Neural crest cell (in vitro differentiated cells): ENCODE data around the gene SDF2. TPM values are rescaled to one million over a fixed set of nuclear protein-coding genes. Genes with fewer than 3 reads are reported as not detected.

Experiments used
- DNase-seq: peaks from one replicate; pipeline ENCODE4 v3.0.0; 2021; ENCODE audit warnings: low read depth, mixed read lengths, low spot score
- H3K27ac Mint-ChIP-seq: one replicate; pipeline ENCODE4 v1.8.0; 2021; ENCODE audit warnings: mild to moderate bottlenecking, mixed read lengths; ENCODE audit not compliant: unreplicated experiment
- H3K27me3 Mint-ChIP-seq: 2 replicates; pipeline ENCODE4 v1.8.0; 2021; ENCODE audit warnings: low read depth, mild to moderate bottlenecking, mixed read lengths
- H3K36me3 Mint-ChIP-seq: 2 replicates; pipeline ENCODE4 v1.8.0; 2021; ENCODE audit warnings: low read depth, mild to moderate bottlenecking, mixed read lengths
- H3K4me1 Mint-ChIP-seq: 2 replicates; pipeline ENCODE4 v1.8.0; 2021; ENCODE audit warnings: mixed read lengths
- H3K4me3 Mint-ChIP-seq: one replicate; pipeline ENCODE4 v1.8.0; 2021; ENCODE audit warnings: mild to moderate bottlenecking, mixed read lengths
- H3K9me3 Mint-ChIP-seq: 2 replicates; pipeline ENCODE4 v1.8.0; 2021; ENCODE audit warnings: mixed read lengths
- total RNA-seq: library from RNA; stranded (reverse); gene quantifications from 2 replicates; pipeline ENCODE4 v1.2.1, GENCODE V29; 2021
- TF ChIP-seq, protein P1 (sequence below): fragments of 200-600 bp; sonication (generic); conservative IDR thresholded peaks from 2 replicates; pipeline ENCODE4 v1.5.0; 2021; ENCODE audit warnings: antibody characterized with exemption, mild to moderate bottlenecking

SDF2 gene
- total RNA-seq, 1 donor from 2014 or later, result 48.2 TPM

DNA sequence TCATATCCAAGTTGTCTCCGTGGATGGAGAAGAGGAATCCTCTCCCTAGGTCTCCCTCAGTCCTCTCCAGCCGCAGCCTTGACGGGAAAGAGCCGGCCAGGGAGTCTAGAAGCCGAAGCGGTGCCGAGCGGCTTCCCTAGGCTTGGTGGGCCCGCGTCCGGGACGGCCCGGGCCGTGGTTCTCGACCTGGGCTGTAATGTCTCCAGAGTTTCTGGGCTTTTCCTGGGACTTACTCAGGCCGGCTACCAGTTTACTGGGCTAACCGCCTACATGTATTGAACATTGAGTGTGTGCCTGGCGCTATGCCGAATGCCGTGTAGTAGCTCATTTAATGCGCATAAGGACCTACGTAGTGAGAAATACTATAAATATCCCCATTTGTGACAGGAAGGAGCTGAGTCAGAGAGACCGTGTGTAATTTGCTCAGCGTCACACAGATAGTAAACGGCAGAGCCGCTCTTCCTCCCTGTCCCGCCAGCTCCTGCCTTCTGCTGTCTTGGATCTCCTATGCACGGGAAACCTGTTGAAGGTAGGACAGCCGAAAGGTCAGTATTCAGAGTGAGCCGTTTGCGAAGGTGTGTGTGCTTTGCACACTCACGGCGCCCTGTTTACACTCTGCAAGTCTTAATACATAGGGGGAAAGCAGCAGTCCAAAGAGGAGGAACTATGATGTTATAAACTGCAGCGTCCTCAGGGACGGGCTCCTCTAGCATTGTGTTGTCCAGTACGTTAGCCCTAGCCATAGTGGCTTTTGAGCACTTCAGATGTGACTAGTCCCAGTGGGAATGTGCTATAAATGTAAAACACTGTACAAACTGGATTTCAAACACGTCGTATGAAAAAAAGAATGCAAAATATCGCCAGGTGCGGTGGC, 62.2 kb downstream of the SDF2 start:
- no peaks in the 10 kb centered on the region for H3K27me3 Mint-ChIP-seq
- no peaks in the 10 kb centered on the region for H3K9me3 Mint-ChIP-seq
- H3K4me1 Mint-ChIP-seq, result peaks cover 30% of the 10 kb centered on the region
- no peak for DNase-seq
- H3K27ac Mint-ChIP-seq, result no peak overlapping the region
- H3K36me3 Mint-ChIP-seq, result peaks cover 8% of the 10 kb centered on the region
- TF ChIP-seq, protein P1, sequence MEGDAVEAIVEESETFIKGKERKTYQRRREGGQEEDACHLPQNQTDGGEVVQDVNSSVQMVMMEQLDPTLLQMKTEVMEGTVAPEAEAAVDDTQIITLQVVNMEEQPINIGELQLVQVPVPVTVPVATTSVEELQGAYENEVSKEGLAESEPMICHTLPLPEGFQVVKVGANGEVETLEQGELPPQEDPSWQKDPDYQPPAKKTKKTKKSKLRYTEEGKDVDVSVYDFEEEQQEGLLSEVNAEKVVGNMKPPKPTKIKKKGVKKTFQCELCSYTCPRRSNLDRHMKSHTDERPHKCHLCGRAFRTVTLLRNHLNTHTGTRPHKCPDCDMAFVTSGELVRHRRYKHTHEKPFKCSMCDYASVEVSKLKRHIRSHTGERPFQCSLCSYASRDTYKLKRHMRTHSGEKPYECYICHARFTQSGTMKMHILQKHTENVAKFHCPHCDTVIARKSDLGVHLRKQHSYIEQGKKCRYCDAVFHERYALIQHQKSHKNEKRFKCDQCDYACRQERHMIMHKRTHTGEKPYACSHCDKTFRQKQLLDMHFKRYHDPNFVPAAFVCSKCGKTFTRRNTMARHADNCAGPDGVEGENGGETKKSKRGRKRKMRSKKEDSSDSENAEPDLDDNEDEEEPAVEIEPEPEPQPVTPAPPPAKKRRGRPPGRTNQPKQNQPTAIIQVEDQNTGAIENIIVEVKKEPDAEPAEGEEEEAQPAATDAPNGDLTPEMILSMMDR, result no peak
- peak overlapping the region; percentile 94 for H3K4me3 Mint-ChIP-seq

DNA sequence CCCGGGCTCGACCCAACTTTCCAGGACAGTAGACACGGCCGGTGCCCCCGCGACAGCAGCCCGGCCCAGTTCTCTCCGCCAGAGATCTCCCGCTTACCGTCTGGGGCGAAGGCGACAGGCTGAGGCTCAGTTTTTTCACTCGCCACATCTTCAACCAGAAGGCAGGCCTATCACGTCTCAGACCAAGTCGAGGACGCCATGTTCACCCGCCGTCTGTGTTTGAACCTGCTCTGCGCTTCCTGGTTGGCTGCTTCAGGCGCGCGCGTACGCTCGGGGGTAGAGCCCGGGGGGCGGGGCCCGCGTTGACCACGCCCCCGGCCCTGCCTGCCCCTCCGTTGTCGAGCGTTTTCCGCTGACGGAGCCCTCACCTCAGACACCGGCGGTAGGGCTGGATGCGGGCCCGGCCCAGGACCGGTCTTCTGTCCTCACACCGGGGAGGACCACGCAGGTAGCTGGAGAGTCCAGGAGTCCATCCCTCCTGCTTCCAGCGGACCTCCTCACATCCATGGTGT, 62.9 kb downstream of the SDF2 start, which contains the start of gene SPAG5:
SPAG5 (minus strand) TSS at position 227 of the 512 bp plus-strand sequence; CDS start at position 148, 79 bp downstream.
- Mint-ChIP-seq H3K36me3 (peaks cover 8% of the 10 kb centered on the region), H3K4me3 (peak within 1 kb of the TSS; percentile 94), H3K27ac (peak within 1 kb of the TSS; percentile 98), H3K9me3 (no peaks in the 10 kb centered on the region), H3K4me1 (peaks cover 30% of the 10 kb centered on the region), H3K27me3 (no peaks in the 10 kb centered on the region)
- TF ChIP-seq, protein P1, result no peak
- peak; percentile 87 for DNase-seq

- no peaks in the 10 kb centered on the region for H3K9me3 Mint-ChIP-seq
- TF ChIP-seq, protein P1, result no peak
- peaks cover 5% of the 10 kb centered on the region for H3K36me3 Mint-ChIP-seq
Observed at GRCh38 chr17:28598389-28598788, 63.3 kb downstream of the SDF2 start.

More at GRCh38 chr17:28598389-28598788, 63.3 kb downstream of the SDF2 start:
- Mint-ChIP-seq H3K27ac (peak overlapping the region; percentile 98), H3K4me3 (peak overlapping the region; percentile 94), H3K4me1 (peaks cover 27% of the 10 kb centered on the region), H3K27me3 (no peaks in the 10 kb centered on the region)
- DNase-seq, result no peak

Other genes with a start within 250 kb of the SDF2 start
- gene SLC13A2, start 188.3 kb downstream of the SDF2 start, total RNA-seq, result not detected in 2 replicates
- not detected in 2 replicates for gene FOXN1, start 155.6 kb downstream of the SDF2 start, total RNA-seq
- 59.1 and 63.5 TPM in 2 replicates for gene UNC119, start 109.3 kb downstream of the SDF2 start, total RNA-seq
- gene PIGS, start 90.4 kb downstream of the SDF2 start, total RNA-seq, result 63.5 and 71.1 TPM in 2 replicates
- 16.1 and 22.2 TPM in 2 replicates for gene ALDOC, start 85.0 kb downstream of the SDF2 start, total RNA-seq
- gene SPAG5, start 62.9 kb downstream of the SDF2 start, total RNA-seq, result 147 and 151 TPM in 2 replicates
- gene RSKR, start 47.7 kb downstream of the SDF2 start, total RNA-seq, result 31.0 and 34.2 TPM in 2 replicates
- gene BLTP2, start 16.7 kb downstream of the SDF2 start, total RNA-seq, result 175 and 191 TPM in 2 replicates
- gene SUPT6H, start 299 bp upstream of the SDF2 start, total RNA-seq, result 70.0 and 72.2 TPM in 2 replicates
- 11.7 and 12.5 TPM in 2 replicates for gene PROCA1, start 50.0 kb upstream of the SDF2 start, total RNA-seq
- 83.5 and 87.4 TPM in 2 replicates for gene RAB34, start 56.0 kb upstream of the SDF2 start, total RNA-seq
- gene RPL23A, start 58.1 kb upstream of the SDF2 start, total RNA-seq, result 1,750 and 1,862 TPM in 2 replicates
- 6.1 and 6.3 TPM in 2 replicates for gene TLCD1, start 64.3 kb upstream of the SDF2 start, total RNA-seq
- 6.2 and 6.3 TPM in 2 replicates for gene NEK8, start 66.9 kb upstream of the SDF2 start, total RNA-seq
- 163 and 172 TPM in 2 replicates for gene TRAF4, start 82.1 kb upstream of the SDF2 start, total RNA-seq
- 29.6 and 33.0 TPM in 2 replicates for gene FAM222B, start 180.9 kb upstream of the SDF2 start, total RNA-seq
- gene ERAL1, start 193.1 kb upstream of the SDF2 start, total RNA-seq, result 63.0 and 64.4 TPM in 2 replicates
- 132 and 133 TPM in 2 replicates for gene FLOT2, start 235.8 kb upstream of the SDF2 start, total RNA-seq
- gene DHRS13, start 241.2 kb upstream of the SDF2 start, total RNA-seq, result 28.7 and 32.6 TPM in 2 replicates